Skeletal muscle tissue (tissue), 4 donors: Measurements from ENCODE around the gene ADORA2B. TPM values are rescaled to one million over a fixed set of nuclear protein-coding genes. Genes with fewer than 3 reads are reported as not detected.

Experiments used
- H3K27ac ChIP-seq: one replicate; pipeline ENCODE4 v1.7.0; 2013; ENCODE audit warnings: mild to moderate bottlenecking, low read depth, low read length, inconsistent platforms
- H3K27me3 ChIP-seq, 3 donors: one replicate each; pipeline ENCODE4 v1.7.0; 2013; ENCODE audit warnings: low read length in 3 of 3; ENCODE audit not compliant: control insufficient read depth in 3 of 3, insufficient read depth in 3 of 3
- H3K36me3 ChIP-seq, 3 donors: one replicate each; pipeline ENCODE4 v1.7.0; 2013; ENCODE audit warnings: low read length in 3 of 3; ENCODE audit not compliant: control insufficient read depth in 3 of 3, insufficient read depth in 3 of 3
- H3K4me1 ChIP-seq, 3 donors: one replicate each; pipeline ENCODE4 v1.7.0; 2013; ENCODE audit warnings: low read length in 3 of 3, mild to moderate bottlenecking in 3 of 3; ENCODE audit not compliant: control insufficient read depth in 3 of 3, insufficient read depth in 3 of 3
- H3K4me3 ChIP-seq, 3 donors: one replicate each; pipeline ENCODE4 v1.7.0; 2013; ENCODE audit warnings: low read length in 3 of 3
- H3K9ac ChIP-seq, 3 donors: one replicate each; pipeline ENCODE4 v1.7.0; 2013; ENCODE audit warnings: low read length in 3 of 3, mild to moderate bottlenecking in 3 of 3, moderate library complexity in 2 of 3, low read depth in 1 of 3
- H3K9me3 ChIP-seq, 3 donors: one replicate each; pipeline ENCODE4 v1.7.0; 2013; ENCODE audit warnings: low read length in 3 of 3; ENCODE audit not compliant: control insufficient read depth in 3 of 3
- total RNA-seq: library from RNA; depleted of rRNA; stranded (reverse); fragments of >200 nt; gene quantifications from one replicate; pipeline ENCODE4 v1.2.3, GENCODE V29; 2014
- donor health status: Osteomylitis.

The ADORA2B gene
- total RNA-seq, 1 donor from 2014 or later, result 3.1 TPM

DNA sequence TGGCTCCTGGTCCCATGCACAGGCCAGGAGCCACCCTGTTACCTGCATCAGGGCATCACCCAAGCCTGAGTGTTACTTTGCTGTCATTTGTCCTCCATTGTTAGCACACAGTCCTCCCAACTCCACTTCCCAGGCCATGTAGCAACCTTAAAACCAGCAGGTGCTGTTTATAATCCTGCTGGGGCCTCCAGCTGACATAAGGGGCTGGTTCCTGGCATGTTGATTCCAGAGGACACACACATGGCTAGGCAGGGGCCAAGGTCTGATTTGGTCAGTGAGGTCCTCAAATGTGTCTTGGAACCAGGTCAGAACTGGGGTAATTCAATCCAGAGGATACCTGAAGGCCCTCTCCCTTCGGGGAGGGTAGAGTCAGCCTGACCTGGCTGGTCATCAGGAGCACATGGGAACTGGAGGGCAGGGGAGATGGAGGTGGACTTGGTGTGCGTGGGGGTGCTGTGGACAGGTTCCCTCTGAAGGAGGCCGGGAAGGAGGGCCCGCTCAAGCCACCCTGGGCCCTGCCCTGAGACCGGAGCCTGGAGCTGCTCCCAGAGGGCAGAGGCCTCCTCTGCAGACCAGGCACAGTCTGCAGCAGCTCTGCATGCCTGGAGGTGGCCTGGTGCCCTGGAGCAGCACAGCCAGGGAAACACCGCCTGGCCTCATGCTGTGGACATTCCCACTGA is 6.6 kb downstream of the ADORA2B start:
- no peak overlapping the region for H3K27ac ChIP-seq
- H3K9me3 ChIP-seq, result no peaks in the 10 kb centered on the region
- no peak overlapping the region for H3K4me3 ChIP-seq
- H3K36me3 ChIP-seq, result no peaks in the 10 kb centered on the region
- no peak overlapping the region for H3K9ac ChIP-seq
- no peaks in the 10 kb centered on the region for H3K4me1 ChIP-seq
- H3K27me3 ChIP-seq, result peaks cover 3 to 9% (median 8%) of the 10 kb centered on the region in 3 donors

DNA sequence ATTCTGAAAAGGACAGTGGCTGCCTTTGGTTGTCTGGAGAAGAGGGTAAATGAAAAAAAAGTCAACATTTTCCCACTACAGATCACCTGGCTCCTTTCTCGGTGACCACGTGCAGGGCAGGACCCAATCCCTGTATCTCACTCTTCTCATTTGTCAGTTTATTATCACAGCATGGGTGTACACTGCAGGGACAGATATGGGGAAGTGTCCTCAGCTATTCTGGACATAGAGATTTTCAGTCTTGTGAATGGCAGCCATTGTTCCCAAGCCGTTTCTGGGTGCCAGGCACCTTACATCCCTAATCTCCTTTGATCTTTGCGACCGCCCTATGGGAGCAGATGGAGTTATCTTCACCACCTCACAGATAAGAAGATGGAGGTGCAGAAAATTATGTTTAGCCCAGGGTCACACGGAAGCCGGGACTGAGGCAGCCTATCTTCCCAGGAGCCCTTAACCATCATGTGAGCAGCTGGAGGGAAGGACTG is 7.2 kb downstream of the ADORA2B start:
- H3K4me3 ChIP-seq, result no peak overlapping the region
- no peaks in the 10 kb centered on the region for H3K4me1 ChIP-seq
- H3K36me3 ChIP-seq, result no peaks in the 10 kb centered on the region

DNA sequence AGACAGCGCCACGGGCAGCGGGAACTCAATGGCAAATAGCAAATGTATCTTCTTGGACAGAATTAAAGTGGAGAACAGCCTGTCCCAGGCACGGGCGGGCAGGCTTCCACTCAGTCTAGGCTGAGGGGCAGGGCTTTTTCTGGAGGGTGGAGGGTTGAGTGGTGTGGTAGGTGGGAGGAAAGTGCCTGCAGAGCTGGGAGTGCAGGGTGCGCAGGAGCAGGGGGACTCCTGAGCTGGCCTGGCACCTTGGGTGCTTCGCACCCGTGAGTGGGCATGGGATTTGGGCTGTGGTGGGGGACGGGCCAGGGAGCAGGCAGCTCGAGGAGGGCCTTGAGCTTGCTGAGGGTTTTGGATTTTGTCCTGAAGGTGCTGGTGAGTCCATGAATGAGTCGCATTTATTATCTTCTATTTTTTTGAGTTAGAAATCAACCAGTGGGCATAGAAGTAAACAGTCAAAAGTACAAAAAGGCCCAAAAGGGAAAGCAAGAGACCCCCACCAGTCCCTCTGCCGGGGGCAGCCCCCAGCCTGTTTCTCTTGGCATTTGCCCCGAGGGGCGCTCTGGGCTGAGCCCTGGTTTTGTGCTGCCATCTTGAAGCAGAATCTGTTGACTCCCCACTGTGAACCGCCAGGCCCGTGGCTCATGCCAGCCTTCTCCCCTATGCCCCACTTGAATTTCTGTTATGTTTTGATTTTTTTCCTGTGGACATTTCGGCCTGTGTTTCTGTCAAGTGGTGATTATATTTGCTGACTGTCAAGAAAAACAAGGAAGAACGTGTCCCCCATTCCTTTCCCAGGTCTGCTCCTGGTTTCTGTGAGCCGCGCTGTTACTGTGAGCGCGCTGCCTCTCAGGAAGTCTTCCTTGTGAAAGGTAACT is 8.2 kb downstream of the ADORA2B start:
- Histone ChIP-seq H3K4me3 (no peak overlapping the region), H3K36me3 (no peaks in the 10 kb centered on the region), H3K9ac (no peak overlapping the region), H3K27ac (no peak overlapping the region), H3K4me1 (no peaks in the 10 kb centered on the region), H3K9me3 (no peaks in the 10 kb centered on the region), H3K27me3 (peaks cover 0 to 5% (median 0%) of the 10 kb centered on the region in 3 donors)

More for the DNA sequence above, 7.2 kb downstream of the ADORA2B start:
- Histone ChIP-seq H3K9me3 (no peaks in the 10 kb centered on the region), H3K9ac (no peak overlapping the region), H3K27ac (no peak overlapping the region), H3K27me3 (peaks cover 3 to 4% (median 4%) of the 10 kb centered on the region in 3 donors)

DNA sequence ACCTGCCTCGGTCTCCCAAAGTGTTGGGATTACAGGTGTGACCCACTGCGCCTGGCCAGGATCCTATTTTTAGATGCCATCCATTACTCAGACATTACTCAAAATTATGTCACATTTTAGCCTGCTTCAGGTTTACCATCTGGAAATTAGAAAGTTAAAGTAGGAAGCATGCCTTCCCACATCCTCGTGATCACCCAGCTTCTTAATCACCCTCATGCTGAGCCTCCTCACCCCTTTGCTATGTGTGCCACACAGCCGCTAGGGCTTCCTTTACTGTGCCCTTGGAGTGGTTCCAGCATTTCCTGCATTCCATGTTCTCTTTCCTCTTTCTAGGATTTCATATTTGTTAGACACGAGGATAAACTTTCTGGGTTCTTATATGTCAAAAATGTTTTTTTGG is 9.3 kb downstream of the ADORA2B start:
- H3K9ac ChIP-seq, result no peak overlapping the region
- peaks cover 0 to 2% (median 0%) of the 10 kb centered on the region in 3 donors for H3K27me3 ChIP-seq
- peaks cover 0 to 4% (median 0%) of the 10 kb centered on the region in 3 donors for H3K4me1 ChIP-seq
- no peaks in the 10 kb centered on the region for H3K36me3 ChIP-seq
- no peak overlapping the region for H3K4me3 ChIP-seq
- H3K27ac ChIP-seq, result no peak overlapping the region
- H3K9me3 ChIP-seq, result no peaks in the 10 kb centered on the region

DNA sequence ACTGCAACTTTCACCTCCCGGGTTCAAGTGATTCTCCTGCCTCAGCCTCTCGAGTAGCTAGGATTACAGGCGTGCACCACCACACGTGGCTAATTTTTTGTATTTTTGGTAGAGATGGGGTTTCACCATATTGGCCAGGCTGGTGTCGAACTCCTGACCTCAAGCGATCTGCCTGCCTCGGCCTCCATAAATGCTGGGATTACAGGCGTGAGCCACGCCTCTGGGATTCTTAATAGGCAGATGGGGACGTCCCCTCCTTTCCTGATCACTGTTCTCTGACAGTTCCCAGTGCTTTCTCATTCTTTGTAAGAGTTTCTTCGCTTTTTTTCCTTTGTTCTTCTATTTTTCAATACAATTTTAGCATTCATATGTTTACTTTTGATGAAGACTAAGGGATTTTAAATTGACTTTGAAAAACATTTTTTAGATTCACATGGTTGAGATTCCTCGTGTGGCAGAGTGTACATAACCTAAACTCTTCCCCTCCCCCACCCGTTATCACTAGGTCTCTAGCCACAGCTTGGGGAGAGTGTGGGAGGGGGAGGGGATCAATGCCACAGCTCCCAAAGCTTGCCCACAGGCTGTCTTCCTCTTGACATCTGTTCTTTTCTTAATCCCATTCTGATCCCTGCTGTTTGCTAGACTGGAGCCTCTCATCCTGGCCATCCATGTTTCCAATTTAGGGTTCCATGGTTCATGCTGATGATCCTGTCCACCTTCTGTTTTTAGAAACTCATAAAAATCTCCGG is 11.0 kb downstream of the ADORA2B start:
- Histone ChIP-seq H3K36me3 (no peaks in the 10 kb centered on the region), H3K4me3 (no peak overlapping the region), H3K4me1 (peaks cover 0 to 4% (median 0%) of the 10 kb centered on the region in 3 donors), H3K27ac (no peak overlapping the region), H3K9me3 (no peaks in the 10 kb centered on the region), H3K9ac (no peak overlapping the region), H3K27me3 (peaks cover 0 to 2% (median 0%) of the 10 kb centered on the region in 3 donors)

DNA sequence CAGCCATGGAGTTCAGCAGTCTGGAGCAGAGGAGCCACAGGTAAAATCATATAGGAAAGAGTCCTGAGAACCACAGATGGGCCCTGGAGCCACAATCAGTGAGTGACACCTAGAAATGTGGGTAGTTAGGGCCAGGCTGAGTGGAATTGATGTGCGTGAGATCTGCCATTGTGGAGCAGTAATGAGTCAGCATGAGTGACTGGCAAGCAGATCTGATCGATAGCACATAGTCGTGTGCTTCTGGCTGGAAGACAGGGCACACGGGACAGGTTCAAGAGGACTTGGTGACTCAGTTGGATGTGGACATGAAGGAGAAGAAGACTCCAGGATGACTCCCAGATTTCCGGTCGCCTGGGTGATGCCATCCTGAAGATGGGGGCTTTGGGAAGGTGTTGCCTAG is 12.3 kb downstream of the ADORA2B start:
- Histone ChIP-seq H3K9ac (no peak overlapping the region), H3K27ac (no peak overlapping the region), H3K4me3 (no peak overlapping the region), H3K9me3 (no peaks in the 10 kb centered on the region), H3K4me1 (peaks cover 0 to 4% (median 0%) of the 10 kb centered on the region in 3 donors), H3K36me3 (no peaks in the 10 kb centered on the region), H3K27me3 (peaks cover 0 to 2% (median 0%) of the 10 kb centered on the region in 3 donors)

DNA sequence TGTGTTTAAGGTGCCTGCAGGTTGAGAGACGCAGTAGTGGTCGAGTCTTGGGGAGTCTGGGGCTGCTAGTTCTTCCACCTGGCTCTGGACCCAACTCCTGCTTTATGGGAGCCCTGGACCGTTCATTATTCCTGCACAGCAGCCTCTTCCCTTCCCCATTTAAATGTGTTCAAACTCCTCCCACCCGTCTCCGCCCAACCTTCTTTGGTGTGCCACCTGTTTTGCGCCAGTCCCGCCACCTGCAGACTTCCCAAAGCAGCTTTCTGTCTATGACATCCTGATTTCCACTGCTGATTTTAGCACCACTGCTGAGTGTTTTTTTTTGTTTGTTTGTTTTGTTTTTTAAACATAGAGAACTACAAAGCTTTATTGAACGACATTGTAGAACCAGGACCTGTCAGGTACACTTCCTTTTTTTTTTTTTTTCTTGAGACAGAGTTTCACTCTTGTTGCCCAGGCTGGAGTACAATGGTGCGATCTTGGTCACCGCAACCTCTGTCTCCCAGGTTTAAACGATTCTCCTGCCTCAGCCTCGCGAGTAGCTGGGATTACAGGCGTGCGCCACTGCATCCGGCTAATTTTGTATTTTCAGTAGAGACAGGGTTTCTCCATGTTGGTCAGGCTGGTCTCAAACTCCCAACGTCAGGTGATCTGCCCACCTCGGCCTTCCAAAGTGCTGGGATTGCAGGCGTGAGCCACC is 12.8 kb downstream of the ADORA2B start:
- Histone ChIP-seq H3K9ac (no peak overlapping the region), H3K9me3 (no peaks in the 10 kb centered on the region), H3K4me1 (peaks cover 0 to 4% (median 0%) of the 10 kb centered on the region in 3 donors), H3K4me3 (no peak overlapping the region), H3K36me3 (no peaks in the 10 kb centered on the region), H3K27ac (no peak overlapping the region), H3K27me3 (peaks cover 0 to 2% (median 0%) of the 10 kb centered on the region in 3 donors)

DNA sequence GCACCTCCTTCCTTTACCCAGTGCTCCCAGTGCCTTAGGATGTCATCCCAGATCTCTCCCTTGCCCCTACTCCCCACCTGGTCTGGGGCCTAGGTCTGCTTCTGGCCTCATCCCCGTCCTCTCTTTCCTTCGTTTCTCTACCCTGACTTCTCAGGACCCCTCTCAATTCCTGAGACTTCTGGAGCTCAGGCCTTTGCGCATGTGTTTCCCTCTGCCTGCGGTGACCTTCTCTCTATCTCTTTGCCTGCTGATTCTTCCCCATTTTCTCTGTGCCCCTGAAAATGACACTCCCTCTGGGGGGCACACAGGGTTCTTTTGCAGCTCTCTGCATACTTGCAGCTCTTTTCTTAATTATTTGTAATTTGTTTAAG is 13.5 kb downstream of the ADORA2B start:
- Histone ChIP-seq H3K4me1 (peaks cover 0 to 4% (median 0%) of the 10 kb centered on the region in 3 donors), H3K9ac (no peak overlapping the region), H3K36me3 (no peaks in the 10 kb centered on the region), H3K27ac (no peak overlapping the region), H3K27me3 (peaks cover 0 to 2% (median 0%) of the 10 kb centered on the region in 3 donors), H3K9me3 (no peaks in the 10 kb centered on the region), H3K4me3 (no peak overlapping the region)

DNA sequence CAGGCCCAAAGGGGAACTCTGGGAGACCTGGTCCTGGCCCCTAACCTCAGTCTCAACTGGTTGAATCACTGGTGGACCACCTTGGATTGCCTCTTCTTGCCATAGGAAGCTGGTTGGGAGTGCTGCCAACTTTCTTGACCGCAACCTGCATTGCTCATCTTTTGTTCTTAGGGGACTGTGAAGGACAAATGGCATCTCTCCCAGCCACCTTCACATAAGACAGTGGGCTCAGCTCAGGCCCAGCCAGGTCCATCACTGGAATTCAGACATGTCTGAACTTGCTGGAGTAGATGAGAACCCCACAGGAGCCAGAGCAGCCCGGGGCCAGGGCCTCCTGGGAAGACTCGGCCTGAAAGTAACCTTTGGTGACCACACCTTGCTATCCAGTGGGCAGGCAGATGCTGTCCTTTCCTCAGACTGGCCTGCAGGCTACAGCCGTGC is 18.8 kb downstream of the ADORA2B start:
- Histone ChIP-seq H3K4me3 (no peak overlapping the region), H3K9ac (no peak overlapping the region), H3K27ac (no peak overlapping the region), H3K9me3 (no peaks in the 10 kb centered on the region), H3K27me3 (no peaks in the 10 kb centered on the region), H3K36me3 (no peaks in the 10 kb centered on the region), H3K4me1 (peaks cover 5 to 9% (median 8%) of the 10 kb centered on the region in 3 donors)
